Natural killer cell (primary cell): ENCODE data around the gene PURA. TPM values are rescaled to one million over a fixed set of nuclear protein-coding genes. Genes with fewer than 3 reads are reported as not detected.

Experiments
- ATAC-seq, 3 donors: fragments of 150-1000 bp in 2 of 3; fragments of 200-7000 bp in 1 of 3; cut with Tn5 transposase; 1 replicate in 1 of 3; 2 replicates in 2 of 3; pipeline ENCODE4 v1.10.0; 2021; ENCODE audit warnings: mild to moderate bottlenecking in 2 of 3, moderate library complexity in 2 of 3
- DNase-seq, 2 donors: peaks; one replicate each; pipeline versions ENCODE4 v3.0.0 to v3.0.0-alpha.2; 2013 to 2021; ENCODE audit warnings: mixed read lengths in 1 of 2
- H3K27ac ChIP-seq: one replicate; pipeline ENCODE4 v1.5.1; 2013; ENCODE audit warnings: mild to moderate bottlenecking, low read length
- H3K27me3 ChIP-seq: one replicate; pipeline ENCODE4 v1.6.1; 2013; ENCODE audit warnings: low read length; ENCODE audit not compliant: control insufficient read depth, insufficient read depth
- H3K36me3 ChIP-seq: one replicate; pipeline ENCODE4 v1.6.1; 2013; ENCODE audit warnings: low read length; ENCODE audit not compliant: control insufficient read depth, insufficient read depth
- H3K4me1 ChIP-seq: one replicate; pipeline ENCODE4 v1.6.1; 2013; ENCODE audit warnings: low read length; ENCODE audit not compliant: control insufficient read depth, insufficient read depth
- H3K4me3 ChIP-seq: one replicate; pipeline ENCODE4 v1.5.1; 2013; ENCODE audit warnings: low read length
- H3K9me3 ChIP-seq: one replicate; pipeline ENCODE4 v1.6.1; 2013; ENCODE audit warnings: low read length; ENCODE audit not compliant: control insufficient read depth, insufficient read depth
- H3K27ac Mint-ChIP-seq, 2 donors: one replicate each; pipeline ENCODE4 v1.8.0; 2022; ENCODE audit warnings: mild to moderate bottlenecking in 2 of 2, mixed read lengths in 2 of 2, moderate library complexity in 1 of 2
- H3K27me3 Mint-ChIP-seq, 2 donors: one replicate each; pipeline ENCODE4 v1.8.0; 2022; ENCODE audit warnings: low read depth in 2 of 2, mixed read lengths in 2 of 2
- H3K36me3 Mint-ChIP-seq: one replicate; pipeline ENCODE4 v1.8.0; 2022; ENCODE audit warnings: mixed read lengths
- H3K4me1 Mint-ChIP-seq, 2 donors: one replicate each; pipeline ENCODE4 v1.8.0; 2022; ENCODE audit warnings: mixed read lengths in 2 of 2
- H3K4me3 Mint-ChIP-seq: one replicate; pipeline ENCODE4 v1.8.0; 2022; ENCODE audit warnings: mild to moderate bottlenecking, moderate library complexity, mixed read lengths
- H3K9me3 Mint-ChIP-seq, 2 donors: one replicate each; pipeline ENCODE4 v1.8.0; 2022; ENCODE audit warnings: mixed read lengths in 2 of 2
- WGBS: methylation state at CpG from one replicate; pipeline ENCODE4 v1.1.7; 2013; ENCODE audit warnings: missing lambda C conversion rate; ENCODE audit not compliant: insufficient coverage; 5-methylcytosine and 5-hydroxymethylcytosine counted together
- intact Hi-C: fragments of 100-400 bp; cut with micrococcal nuclease; formaldehyde crosslinking; loops from one replicate; pipeline ENCODE4 v1.14.2; 2022
- total RNA-seq, 4 donors: library from RNA; stranded (reverse); fragments of 120-200 nt in 1 of 4; gene quantifications; one replicate each; pipeline versions ENCODE4 v1.2.3 to v1.2.4, GENCODE V29; 2013 to 2022
- TF ChIP-seq, protein P1 (sequence below): fragments of 200-600 bp; IDR thresholded peaks from one replicate; pipeline ENCODE4 v1.8.0; 2022; ENCODE audit warnings: antibody characterized with exemption

PURA gene
- total RNA-seq, 3 donors from 2014 or later (not counting 1 experiment from before 2014, with no cell fraction given), result 8.1 to 12.0 (median 9.8) TPM

DNA sequence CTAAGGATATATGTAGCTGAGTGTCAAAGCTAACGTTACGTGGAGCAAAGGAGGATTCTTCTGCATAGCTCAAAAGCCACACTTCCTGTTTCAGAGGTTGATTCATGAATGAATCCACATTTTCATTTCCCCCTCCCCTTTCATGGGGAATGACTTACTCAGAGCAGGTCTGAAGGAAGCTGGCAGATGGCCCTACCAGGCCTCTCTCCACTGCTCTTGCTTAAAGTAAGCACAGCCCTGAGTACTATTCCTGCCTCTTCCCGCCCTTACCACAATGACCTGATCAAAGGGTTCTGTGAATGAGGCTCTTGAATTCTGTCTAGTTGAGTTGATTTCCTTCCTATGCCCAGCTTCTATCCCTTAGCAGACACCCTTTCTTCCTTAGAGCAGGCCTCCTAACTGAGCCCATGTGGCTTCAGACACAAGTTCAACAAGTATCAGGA lies 18.1 kb downstream of the PURA start:
- DNase-seq (peak in 1 of 2 donors; percentile 26), ATAC-seq (peak in 2 of 3 donors; percentile 17 to 23)
- TF ChIP-seq, protein P1, sequence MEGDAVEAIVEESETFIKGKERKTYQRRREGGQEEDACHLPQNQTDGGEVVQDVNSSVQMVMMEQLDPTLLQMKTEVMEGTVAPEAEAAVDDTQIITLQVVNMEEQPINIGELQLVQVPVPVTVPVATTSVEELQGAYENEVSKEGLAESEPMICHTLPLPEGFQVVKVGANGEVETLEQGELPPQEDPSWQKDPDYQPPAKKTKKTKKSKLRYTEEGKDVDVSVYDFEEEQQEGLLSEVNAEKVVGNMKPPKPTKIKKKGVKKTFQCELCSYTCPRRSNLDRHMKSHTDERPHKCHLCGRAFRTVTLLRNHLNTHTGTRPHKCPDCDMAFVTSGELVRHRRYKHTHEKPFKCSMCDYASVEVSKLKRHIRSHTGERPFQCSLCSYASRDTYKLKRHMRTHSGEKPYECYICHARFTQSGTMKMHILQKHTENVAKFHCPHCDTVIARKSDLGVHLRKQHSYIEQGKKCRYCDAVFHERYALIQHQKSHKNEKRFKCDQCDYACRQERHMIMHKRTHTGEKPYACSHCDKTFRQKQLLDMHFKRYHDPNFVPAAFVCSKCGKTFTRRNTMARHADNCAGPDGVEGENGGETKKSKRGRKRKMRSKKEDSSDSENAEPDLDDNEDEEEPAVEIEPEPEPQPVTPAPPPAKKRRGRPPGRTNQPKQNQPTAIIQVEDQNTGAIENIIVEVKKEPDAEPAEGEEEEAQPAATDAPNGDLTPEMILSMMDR, result no peak
- H3K27me3 Mint-ChIP-seq, result no peaks in the 10 kb centered on the region
- Histone ChIP-seq H3K4me3 (no peak overlapping the region), H3K27ac (no peak overlapping the region), H3K4me1 (peaks cover 13% of the 10 kb centered on the region), H3K9me3 (no peaks in the 10 kb centered on the region), H3K27me3 (no peaks in the 10 kb centered on the region), H3K36me3 (no peaks in the 10 kb centered on the region)
- H3K4me3 Mint-ChIP-seq, result no peak overlapping the region
- peak overlapping the region in 1 of 2 donors; percentile 16 for H3K27ac Mint-ChIP-seq
- H3K9me3 Mint-ChIP-seq, result no peaks in the 10 kb centered on the region
- H3K36me3 Mint-ChIP-seq, result no peaks in the 10 kb centered on the region
- 25% methylated on average over 2 of the region's 3 CpGs for WGBS
- H3K4me1 Mint-ChIP-seq, result peaks cover 37 to 39% of the 10 kb centered on the region in 2 donors
- intact Hi-C loops, result no loop called here

DNA sequence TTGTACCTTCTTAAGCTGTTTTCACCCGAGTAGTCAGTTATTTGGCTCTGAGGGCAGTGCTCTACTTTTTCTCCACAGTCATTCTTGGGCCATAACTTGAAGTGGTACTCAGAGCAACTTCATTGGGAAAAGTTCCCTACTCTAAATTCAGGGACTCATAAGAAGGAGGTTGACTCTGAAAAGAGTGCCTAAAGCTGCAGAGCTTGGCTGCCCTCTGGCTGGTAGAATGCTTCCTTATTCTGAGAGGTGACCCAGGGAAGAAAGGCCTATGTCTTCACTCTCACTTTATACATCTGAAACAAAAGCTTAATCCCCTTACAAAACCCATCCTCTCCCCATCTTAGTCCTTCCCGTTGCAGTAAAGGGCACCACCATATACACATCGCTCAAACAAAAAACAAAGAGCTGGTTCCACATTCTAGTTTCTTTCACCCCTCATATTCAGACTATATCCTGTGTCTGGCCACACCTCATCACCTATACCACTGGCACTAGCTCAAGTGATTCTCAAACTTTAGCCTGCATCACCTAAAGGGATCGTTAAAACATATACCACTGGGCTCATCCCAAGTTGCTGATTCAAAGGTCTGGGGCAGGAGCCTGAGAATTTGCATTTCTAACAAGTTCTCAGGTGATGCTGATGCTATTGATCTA lies 19.7 kb downstream of the PURA start:
- ATAC-seq (peak; percentile 68 to 83 (median 78)), DNase-seq (no peak)
- Histone ChIP-seq H3K4me1 (peaks cover 13% of the 10 kb centered on the region), H3K27ac (no peak overlapping the region), H3K36me3 (no peaks in the 10 kb centered on the region), H3K4me3 (no peak overlapping the region), H3K9me3 (no peaks in the 10 kb centered on the region), H3K27me3 (no peaks in the 10 kb centered on the region)
- Mint-ChIP-seq H3K4me1 (peaks cover 37% of the 10 kb centered on the region in 2 donors), H3K27me3 (no peaks in the 10 kb centered on the region), H3K9me3 (no peaks in the 10 kb centered on the region), H3K36me3 (no peaks in the 10 kb centered on the region), H3K27ac (peak overlapping the region in 1 of 2 donors; percentile 6), H3K4me3 (peak overlapping the region; percentile 66)
- WGBS, result 69% methylated on average over 4 of the region's 4 CpGs
- intact Hi-C loops, result no loop called here
- TF ChIP-seq, protein P1, result no peak

DNA sequence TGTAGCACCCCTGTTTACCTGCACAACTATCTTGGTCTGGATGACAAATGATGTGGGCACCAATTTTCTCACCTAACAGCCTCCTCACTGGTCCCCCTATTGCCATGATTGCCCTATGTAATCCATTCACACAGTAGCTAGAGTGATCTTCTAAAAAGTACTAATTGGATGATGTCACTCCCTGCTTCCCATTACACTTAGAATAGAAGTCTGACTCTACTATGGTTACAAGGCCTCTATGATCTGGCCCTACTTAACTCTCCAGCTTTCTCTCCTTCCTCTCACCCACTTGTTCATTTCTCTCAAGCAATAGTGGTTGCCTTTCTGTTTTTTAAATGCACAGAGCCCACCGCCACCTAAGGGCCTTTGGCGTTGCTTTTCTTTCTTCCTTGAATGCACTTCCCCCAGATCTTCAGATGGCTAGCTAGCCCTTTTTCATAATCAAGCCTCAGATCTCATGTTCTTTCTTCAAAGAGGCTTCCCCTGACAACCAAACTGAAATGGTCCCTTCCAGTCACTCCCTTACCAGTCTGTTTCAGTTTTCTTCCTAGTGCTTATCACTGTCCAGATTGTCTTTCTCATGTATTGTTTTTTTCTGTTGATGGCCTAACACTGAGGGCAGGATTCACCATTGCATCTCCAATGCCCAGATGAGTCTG lies 20.5 kb downstream of the PURA start:
- intact Hi-C loops, result no loop called here
- peaks cover 13% of the 10 kb centered on the region for H3K4me1 ChIP-seq
- DNase-seq (no peak), ATAC-seq (peak in 1 of 3 donors; percentile 27)
- Mint-ChIP-seq H3K4me1 (peaks cover 37% of the 10 kb centered on the region in 2 donors), H3K27me3 (no peaks in the 10 kb centered on the region), H3K36me3 (no peaks in the 10 kb centered on the region), H3K27ac (peak overlapping the region in 1 of 2 donors; percentile 6), H3K4me3 (peak overlapping the region; percentile 33), H3K9me3 (no peaks in the 10 kb centered on the region)
- TF ChIP-seq, protein P1, result no peak
- WGBS, result 75% methylated on average over 2 of the region's 2 CpGs
- no peak overlapping the region for H3K4me3 ChIP-seq
- no peaks in the 10 kb centered on the region for H3K27me3 ChIP-seq
- no peak overlapping the region for H3K27ac ChIP-seq
- H3K9me3 ChIP-seq, result no peaks in the 10 kb centered on the region
- no peaks in the 10 kb centered on the region for H3K36me3 ChIP-seq
